GM23248 (cell line): ENCODE results near the gene ANKRD27.

Experiments used
- EZH2 ChIP-seq: fragments of 200-600 bp; sonication (generic); IDR thresholded peaks from 2 replicates; pipeline ENCODE4 v1.6.1; 2018; ENCODE audit warnings: antibody characterized with exemption, mild to moderate bottlenecking; ENCODE audit not compliant: insufficient read depth, poor library complexity, severe bottlenecking
- EZH2phosphoT487 ChIP-seq: fragments of 200-600 bp; sonication (generic); IDR thresholded peaks from 2 replicates; pipeline ENCODE4 v1.6.1; 2018; ENCODE audit warnings: antibody characterized with exemption, moderate library complexity, mild to moderate bottlenecking, low read depth; ENCODE audit not compliant: insufficient read depth

DNA sequence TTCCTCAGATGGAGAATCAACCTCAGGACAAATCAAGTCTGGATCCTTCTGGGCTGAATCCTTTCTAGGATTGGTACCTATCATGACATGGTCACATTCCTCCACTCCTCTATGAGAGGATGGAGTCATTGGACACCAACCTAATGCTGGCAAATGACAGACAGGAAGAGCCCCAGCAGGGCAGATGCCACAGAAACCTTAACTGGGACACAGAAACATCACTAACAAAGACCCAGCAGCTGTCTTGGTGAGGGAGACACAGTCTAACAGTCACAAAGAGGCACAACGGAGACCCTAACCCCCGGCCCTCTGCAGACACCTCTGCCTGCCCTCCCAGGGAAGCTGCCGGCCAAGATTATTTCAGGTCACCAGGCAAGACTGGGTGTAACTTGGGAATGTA lies 2.1 kb downstream of the ANKRD27 start:
- TF ChIP-seq EZH2 (no peak), EZH2phosphoT487 (no peak)
